ENCODE results near the gene RNF111.
"Not testable (repeated sequence)": the region's sequence is repeated elsewhere in the genome, so short reads cannot be mapped to it uniquely, and the experiment has no call there.

The RNF111 gene

DNA sequence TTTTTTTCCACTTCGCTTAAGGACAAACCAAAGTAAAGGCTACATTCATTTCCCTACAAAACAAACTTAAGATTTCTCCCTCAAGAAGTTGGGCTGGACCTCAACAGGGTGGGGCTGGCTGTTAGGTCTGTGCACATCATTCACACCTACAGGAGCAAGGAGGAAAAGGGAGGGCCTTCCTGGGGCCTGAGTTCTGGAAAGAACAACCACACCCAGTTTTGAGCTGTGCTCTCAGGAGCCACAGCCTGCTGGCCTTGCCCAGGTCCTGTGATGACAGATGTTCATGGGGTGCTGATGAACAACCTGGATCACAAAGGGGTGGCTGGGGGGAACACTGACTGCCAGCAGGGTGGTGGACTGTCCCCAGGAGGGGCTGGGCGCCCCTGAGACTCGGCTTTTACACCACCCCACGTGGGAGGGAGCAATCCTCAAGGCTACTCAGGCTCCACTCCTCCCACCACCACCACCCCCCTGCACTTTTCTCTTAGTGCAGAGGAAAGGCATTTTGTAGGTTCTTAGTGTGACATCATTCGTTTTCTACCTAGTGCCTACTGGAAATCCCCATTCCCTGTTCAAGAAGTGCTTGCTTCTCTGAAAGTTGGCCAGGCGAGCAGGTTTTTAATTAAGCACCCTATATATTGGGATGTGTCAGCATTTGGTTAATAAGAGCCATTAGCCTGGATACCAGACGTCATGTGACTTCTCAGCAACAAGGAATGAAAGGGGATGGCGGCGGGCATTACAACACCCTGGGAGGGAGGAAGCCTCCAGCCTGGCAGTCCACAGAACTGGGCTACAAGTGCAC is 153.2 kb downstream of the RNF111 start:
- no peak for DNase-seq

DNA sequence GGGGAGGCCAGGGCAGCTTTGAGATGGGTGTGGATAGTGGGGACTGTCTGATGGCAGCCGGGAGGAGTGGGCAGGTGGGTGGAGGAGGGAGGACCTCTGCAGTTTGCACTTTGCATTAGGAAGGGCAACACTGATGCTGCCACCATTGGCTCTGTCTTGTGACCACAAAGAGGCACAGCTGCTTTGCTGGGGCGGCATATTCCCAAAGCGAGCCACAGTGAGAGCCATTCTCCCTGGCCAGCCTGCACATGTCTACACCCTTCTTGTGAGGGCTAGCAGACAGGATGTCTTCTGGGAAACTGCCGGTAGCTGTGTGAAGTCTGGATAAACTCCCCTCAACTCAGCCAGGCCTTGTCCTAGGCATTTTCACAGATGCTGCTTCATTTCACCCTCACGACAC is 155.8 kb downstream of the RNF111 start:
- DNase-seq, result no peak

GRCh38 chr15:59144594-59144993 is 157.1 kb downstream of the RNF111 start:
- DNase-seq, result not testable (repeated sequence)
